Ishikawa (cell line): ENCODE measurements around the gene ATP2B2.

Experiments used
- CEBPB ChIP-seq: IDR thresholded peaks from 2 replicates; pipeline ENCODE4 v1.6.1; 2012
- CREB1 ChIP-seq: IDR thresholded peaks from 2 replicates; pipeline ENCODE4 v1.6.1; 2012; ENCODE audit warnings: low read depth
- EGR1 ChIP-seq: IDR thresholded peaks from 2 replicates; pipeline ENCODE4 v1.6.1; 2012
- EP300 ChIP-seq: IDR thresholded peaks from 2 replicates; pipeline ENCODE4 v1.6.1; 2012; ENCODE audit warnings: borderline replicate concordance
- FOXM1 ChIP-seq: IDR thresholded peaks from 2 replicates; pipeline ENCODE4 v1.6.1; 2012; ENCODE audit warnings: low read depth, borderline replicate concordance
- NFIC ChIP-seq: IDR thresholded peaks from 2 replicates; pipeline ENCODE4 v1.6.1; 2012
- RAD21 ChIP-seq: IDR thresholded peaks from 2 replicates; pipeline ENCODE4 v1.6.1; 2012; ENCODE audit warnings: low read depth
- TAF1 ChIP-seq: IDR thresholded peaks from 2 replicates; pipeline ENCODE4 v1.6.1; 2012; ENCODE audit warnings: low read depth, mild to moderate bottlenecking
- YY1 ChIP-seq: IDR thresholded peaks from 2 replicates; pipeline ENCODE4 v1.6.1; 2012; ENCODE audit warnings: low read depth
- TF ChIP-seq, protein P1 (sequence below): IDR thresholded peaks from 2 replicates; pipeline ENCODE4 v1.6.1; 2012
- TF ChIP-seq, protein P2 (sequence below): IDR thresholded peaks from 2 replicates; pipeline ENCODE4 v1.6.1; 2012; ENCODE audit warnings: low read depth, mild to moderate bottlenecking

DNA sequence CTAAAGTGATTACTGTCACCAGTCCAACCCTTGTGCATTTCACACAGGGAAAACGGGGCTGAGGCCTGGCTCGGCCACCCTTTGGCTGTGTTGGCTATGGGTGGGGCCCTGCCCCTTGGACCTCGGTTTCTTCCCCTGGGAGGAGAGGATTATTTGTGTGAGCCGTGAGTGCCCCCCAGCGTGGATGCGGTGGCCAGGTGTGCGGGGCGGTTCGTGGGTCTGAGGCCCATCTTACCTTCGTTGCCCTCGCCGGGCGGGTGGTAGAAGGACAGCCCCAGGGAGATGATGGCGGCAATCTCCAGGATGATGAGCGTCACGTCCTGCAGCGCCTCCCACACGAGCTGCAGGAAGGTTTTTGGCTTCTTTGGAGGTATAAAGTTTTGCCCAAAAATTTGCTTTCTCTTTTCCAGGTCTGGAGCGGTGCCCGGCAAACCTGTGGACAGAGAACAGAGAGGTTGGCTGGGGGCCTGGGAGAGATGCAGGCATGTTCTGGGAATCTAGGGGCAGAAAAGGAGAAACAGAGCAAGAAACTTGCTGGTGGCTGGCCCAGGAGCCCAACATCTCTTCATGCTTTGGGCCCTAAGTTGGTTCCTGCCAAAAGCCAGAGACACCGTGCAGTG is 94.9 kb downstream of the ATP2B2 start:
- TF ChIP-seq YY1: no peak
- TF ChIP-seq CREB1: no peak
- no peak for TF ChIP-seq EP300
- no peak for TF ChIP-seq CEBPB
- TF ChIP-seq, protein P1, sequence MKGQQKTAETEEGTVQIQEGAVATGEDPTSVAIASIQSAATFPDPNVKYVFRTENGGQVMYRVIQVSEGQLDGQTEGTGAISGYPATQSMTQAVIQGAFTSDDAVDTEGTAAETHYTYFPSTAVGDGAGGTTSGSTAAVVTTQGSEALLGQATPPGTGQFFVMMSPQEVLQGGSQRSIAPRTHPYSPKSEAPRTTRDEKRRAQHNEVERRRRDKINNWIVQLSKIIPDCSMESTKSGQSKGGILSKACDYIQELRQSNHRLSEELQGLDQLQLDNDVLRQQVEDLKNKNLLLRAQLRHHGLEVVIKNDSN: no peak
- no peak for TF ChIP-seq TAF1
- TF ChIP-seq EGR1: no peak
- TF ChIP-seq, protein P2, sequence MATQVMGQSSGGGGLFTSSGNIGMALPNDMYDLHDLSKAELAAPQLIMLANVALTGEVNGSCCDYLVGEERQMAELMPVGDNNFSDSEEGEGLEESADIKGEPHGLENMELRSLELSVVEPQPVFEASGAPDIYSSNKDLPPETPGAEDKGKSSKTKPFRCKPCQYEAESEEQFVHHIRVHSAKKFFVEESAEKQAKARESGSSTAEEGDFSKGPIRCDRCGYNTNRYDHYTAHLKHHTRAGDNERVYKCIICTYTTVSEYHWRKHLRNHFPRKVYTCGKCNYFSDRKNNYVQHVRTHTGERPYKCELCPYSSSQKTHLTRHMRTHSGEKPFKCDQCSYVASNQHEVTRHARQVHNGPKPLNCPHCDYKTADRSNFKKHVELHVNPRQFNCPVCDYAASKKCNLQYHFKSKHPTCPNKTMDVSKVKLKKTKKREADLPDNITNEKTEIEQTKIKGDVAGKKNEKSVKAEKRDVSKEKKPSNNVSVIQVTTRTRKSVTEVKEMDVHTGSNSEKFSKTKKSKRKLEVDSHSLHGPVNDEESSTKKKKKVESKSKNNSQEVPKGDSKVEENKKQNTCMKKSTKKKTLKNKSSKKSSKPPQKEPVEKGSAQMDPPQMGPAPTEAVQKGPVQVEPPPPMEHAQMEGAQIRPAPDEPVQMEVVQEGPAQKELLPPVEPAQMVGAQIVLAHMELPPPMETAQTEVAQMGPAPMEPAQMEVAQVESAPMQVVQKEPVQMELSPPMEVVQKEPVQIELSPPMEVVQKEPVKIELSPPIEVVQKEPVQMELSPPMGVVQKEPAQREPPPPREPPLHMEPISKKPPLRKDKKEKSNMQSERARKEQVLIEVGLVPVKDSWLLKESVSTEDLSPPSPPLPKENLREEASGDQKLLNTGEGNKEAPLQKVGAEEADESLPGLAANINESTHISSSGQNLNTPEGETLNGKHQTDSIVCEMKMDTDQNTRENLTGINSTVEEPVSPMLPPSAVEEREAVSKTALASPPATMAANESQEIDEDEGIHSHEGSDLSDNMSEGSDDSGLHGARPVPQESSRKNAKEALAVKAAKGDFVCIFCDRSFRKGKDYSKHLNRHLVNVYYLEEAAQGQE: no peak
- no peak for TF ChIP-seq NFIC
- TF ChIP-seq FOXM1: no peak
- TF ChIP-seq RAD21: no peak
